ENCODE results near the gene PPP1R8. TPM values are rescaled to one million over a fixed set of nuclear protein-coding genes. Genes with fewer than 3 reads are reported as not detected.
"Not testable (repeated sequence)": the region's sequence is repeated elsewhere in the genome, so short reads cannot be mapped to it uniquely, and the experiment has no call there.

PPP1R8 gene
- polyA plus RNA-seq, 10 donors = 29.0 to 38.0 (median 32.0) TPM

DNA sequence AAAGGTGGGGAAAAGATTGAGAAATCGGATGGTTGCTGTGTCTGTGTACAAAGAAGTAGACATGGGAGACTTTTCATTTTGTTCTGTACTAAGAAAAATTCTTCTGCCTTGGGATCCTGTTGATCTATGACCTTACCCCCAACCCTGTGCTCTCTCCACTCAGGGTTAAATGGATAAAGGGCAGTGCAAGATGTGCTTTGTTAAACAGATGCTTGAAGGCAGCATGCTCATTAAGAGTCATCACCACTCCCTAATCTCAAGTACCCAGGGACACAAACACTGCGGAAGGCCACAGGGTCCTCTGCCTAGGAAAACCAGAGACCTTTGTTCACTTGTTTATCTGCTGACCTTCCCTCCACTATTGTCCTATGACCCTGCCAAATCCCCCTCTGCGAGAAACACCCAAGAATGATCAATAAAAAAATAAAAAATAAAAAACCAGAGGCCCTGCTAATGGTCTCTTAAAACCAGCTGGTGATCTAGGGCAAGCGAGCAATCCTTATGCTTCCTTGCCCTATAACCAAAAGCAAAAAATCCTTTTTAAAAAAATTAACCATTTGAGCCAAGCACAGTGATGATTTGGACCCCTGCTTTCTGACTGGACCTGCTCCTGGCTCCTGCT lies 1.1 kb upstream of the PPP1R8 start:
- not testable (repeated sequence) for DNase-seq

DNA sequence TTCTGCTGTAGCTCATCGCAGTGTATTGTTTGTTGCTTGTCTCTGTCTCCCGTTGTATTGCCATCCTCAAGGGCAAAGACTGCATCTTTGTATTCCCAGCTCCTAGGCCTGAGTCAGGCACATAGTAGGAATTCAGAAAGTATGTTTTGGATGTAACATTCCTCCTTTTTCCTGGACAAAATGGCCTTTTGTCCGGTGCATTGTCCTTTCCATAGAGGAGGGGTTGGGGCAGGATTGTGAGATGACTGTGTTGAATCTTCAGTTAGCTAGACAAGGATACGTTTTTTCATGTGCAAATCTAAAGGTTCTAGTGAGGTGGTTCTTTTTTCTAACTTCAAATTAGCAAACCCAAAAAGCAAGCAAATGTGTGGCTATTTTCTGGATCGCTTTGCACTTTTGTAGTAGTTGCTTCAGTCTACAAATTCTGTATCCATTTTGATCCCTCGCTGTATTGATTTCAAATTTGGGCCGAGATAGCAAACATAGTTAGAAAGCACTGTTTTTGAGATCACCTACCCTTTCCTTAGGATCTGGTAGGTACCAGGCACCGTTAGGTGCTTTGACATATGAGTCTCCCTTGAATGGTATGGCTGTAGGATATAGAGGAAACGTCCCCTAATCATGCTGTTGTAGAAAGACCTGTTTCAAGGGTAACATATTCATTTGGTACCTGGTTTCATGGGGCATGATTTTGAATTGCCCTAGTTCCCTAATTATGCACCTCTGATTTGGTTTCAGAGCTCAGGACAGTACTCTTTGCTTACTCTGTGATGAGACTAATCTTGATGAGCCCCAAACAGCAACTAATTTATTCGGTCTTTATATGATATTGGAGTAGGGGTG lies 1.2 kb downstream of the PPP1R8 start:
- DNase-seq = no peak

DNA sequence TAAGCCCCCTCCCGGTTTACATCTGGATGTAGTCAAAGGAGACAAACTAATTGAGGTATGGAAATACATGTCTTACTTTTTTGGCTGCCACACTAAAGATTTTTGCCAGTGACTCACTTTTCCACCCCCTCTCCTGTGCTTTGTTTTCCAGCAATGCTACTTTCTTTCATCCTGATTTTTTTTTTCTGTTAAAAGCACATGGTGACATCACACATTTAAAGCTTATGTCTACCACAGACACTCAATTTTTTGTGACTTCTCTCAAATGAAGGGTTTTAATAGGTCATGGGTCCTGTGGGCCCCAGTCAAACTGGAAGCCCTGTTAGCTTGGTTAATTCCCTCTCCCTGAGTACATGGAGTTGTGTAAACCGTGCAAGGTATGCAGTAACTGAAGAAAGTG lies 2.2 kb downstream of the PPP1R8 start:
- peak in 1 of 3 donors; percentile 17 for DNase-seq

DNA sequence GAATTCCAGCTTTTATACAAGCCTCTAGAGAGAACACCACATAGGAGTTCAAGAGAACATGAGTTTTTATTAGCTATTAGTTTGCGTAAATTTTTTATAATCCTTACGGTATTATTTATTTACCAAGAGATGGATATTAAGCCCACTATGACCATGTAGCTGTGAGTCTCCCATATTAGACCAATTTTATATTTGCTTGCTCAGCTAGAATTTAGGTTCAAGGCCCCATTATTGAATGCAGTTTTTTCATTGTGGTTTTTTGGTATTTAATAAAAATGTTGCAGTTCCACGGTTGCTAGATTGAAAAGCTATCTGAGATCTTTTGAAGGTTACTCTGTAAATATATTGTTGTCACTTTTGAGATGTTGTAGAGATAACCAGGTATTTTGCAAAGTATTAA lies 2.9 kb downstream of the PPP1R8 start:
- no peak for DNase-seq

DNA sequence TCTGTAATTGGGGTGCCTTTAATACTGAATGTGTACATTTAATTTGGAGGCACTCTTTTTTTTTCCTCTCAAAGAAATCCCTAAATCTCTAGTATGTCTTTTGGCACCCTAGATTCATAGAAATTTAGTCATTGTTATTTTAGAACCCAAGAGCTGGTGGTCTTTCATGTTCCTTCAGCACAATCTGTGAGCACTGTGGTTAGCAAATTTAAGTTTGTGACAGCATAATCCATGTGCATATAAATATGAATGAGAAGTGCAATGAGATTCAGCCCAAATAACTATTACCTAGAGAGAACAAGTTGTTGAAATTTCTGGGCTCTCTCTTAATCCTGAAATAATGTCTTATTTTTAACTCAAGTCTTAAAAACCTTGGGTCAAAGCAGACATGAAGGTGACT lies 4.5 kb downstream of the PPP1R8 start:
- DNase-seq = no peak

DNA sequence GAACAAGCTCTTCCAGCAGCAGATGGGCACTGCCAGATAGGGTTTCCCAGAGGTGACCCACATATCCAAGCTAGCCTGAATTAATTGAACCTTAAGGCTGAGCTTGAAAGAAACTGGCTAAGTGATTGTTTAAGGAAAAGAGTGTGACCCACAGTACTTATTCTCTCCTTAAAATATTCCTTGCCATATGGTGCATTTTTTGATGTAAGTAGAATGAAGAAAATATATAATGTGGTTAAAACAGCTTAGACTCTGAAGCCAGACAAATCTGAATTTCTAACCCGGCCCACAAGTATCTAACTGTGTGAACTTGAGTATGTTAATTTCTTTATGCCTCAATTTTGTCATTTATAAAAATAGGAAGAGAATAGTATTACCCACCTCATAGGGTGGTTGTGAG lies 4.9 kb downstream of the PPP1R8 start:
- DNase-seq = no peak

DNA sequence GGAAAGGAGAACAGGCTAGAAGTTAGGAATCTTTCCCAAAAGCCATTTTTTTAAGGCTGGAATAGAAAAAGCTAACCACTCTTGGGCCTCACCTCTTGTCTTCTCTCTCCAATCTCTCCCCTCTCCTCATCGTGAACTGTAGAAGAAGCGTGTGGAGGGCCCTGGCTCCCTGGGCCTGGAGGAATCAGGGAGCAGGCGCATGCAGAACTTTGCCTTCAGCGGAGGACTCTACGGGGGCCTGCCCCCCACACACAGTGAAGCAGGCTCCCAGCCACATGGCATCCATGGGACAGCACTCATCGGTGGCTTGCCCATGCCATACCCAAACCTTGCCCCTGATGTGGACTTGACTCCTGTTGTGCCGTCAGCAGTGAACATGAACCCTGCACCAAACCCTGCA lies 19.4 kb downstream of the PPP1R8 start:
- DNase-seq = no peak

DNA sequence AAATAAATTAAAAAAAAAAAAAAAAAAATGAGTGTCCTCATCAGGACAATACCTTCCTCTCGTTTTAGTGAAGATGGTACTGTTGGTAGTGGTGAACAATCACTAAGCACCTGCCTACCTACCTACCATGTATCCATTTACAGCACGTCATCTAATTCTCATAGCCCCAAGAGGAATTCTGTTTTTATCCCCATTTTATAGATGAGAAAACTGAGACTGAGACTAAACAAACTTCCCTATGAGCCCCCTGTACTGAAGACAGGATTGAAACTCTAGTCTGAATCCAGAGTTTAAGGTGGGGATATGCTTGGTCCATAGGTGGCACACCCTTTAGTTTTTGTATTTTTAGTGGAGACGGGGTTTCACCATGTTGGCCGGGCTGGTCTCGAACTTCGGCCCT lies 24.5 kb downstream of the PPP1R8 start:
- DNase-seq = no peak

DNA sequence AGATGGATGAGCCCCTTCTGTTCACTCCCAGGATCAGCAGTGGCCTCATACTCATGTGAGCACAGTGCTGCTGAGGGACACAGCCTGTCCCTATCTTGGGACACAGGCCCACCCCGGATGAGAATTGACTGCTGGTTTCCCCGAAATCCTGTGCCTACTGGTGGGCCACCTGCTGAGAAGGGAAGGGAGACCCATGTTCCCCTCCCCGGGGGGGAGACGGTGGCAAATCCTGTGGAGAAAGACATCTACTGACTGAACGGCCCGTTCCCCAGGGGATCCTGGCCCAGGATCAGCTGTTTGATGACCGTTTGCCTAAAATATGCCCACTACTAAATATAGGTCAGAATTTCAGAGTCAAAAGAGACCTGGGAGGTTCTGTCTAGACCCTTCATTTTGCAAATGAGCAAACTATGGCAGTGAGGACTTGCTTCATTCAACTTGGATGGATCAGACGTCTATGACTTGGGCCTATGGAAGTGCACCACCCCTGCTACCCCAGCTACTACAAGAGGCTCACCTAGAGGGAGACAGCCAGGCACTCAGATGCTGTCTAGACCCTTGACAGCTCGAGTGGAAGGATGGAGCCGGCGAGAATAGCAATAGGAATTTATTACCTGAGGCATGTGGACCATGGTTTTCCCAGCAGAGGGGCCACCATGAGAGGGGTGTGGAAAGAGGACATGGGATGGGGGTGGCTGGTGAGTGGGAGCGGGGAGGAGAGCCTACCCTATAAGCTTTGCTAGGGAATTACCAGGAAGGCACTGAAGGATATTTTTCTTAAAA lies 26.2 kb downstream of the PPP1R8 start:
- DNase-seq = no peak

DNA sequence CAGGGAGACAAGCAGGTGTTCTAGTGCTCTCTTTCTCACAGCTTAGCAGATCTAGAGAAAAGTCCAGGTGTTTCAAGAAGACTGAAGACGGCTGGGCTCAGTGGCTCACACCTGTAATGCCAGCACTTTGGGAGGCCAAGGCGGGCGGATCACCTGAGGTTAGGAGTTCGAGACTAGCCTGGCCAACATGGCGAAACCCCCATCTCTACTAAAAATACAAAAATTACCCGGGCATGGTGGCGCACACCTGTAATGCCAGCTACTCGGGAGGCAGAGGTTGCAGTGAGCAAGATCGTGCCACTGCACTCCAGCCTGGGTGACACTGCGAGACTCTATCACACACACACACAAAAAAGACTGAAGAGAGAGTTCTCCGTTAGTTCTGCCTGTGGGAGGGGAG lies 27.0 kb downstream of the PPP1R8 start:
- DNase-seq = not testable (repeated sequence)

DNA sequence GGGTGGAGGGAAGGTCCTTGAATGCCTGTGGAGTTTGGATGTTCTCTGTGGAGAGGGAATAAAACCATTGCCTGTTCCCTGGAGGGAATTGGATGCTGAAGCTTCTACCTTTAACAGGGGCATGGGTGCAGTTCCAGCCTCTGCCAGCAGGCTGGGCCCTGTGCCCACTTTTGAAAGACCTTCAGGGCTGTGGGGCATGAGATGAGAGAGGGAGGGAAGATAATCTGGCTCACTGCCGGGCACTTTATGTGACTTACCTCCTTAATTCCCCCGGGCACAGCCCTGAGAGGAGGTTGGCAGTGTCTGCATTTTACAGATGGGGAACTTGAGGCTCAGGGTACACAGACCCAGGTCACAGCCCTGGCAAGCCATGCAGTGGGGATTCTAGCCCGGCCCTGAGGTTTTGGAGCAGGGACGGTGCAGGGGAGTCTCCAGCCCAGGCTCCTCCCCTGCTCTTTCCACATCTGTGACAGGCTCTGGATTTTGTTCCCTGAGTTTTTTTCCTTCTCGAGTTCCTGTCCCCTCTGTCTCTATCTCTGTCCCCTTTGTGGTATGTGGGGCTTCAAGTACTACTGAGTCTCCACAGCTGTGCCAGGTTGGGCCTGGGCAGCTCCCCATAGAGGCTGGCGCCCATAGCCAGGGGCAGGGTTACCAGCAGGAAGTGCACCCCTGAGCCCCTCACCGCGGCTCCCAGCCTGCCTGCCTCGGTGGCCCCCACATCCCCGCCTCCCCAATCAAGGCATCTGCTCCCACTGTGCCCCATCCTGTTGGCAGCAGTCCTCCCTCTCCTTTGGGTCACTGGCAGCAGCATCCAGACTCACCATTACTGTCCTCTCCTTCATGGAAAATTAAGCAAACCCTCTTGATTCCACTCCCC lies 27.7 kb downstream of the PPP1R8 start:
- DNase-seq = peak; percentile 75 to 82 (median 76)

DNA sequence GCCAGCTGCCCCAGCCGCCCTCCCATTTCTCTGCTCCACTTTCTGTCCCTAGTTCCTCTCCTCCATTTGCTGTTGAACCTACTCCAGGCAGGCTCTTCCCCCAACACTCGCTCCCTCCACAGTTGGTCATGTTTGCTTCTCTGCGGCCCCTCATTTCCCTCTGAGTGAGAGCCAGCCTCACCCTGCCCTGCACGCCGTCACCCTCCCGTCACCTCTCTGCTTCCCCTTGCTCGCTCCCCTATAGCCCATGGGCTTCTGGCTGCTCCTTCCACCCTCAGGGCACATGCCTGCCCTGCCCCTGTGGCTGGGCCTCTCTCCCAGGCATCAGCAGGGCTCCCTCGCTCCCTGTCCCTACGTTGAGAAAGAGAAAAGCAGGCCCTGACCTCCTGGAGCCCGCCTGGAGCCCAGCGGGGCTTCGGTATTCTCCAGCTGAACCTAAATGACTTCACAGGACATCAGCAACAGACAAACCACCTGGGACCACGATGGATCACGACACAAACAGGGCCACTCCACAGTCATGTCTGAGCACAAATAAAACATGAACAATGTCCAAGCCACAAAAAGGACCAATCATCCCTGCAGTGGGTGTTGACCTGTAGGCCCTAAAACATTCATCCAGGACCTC lies 28.5 kb downstream of the PPP1R8 start:
- no peak for DNase-seq

DNA sequence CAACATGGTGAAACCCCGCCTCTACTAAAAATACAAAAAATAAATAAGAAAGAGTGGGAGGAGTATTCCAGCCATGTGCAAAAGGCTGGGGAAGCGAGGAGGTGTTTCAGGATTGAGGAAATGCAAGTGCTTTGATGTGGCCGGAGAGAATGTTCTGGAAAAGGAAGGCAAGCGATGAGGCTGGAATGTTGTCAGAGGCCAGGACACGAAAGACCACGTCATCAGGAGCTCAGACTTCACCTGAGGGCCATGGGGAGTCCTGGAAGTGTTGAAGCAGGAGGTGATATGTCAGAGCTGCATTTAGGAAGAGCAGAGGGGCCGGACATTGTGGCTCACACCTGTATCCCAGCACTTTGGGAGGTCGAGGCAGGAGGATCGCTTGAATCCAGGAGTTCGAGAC lies 30.9 kb downstream of the PPP1R8 start:
- DNase-seq = no peak

DNA sequence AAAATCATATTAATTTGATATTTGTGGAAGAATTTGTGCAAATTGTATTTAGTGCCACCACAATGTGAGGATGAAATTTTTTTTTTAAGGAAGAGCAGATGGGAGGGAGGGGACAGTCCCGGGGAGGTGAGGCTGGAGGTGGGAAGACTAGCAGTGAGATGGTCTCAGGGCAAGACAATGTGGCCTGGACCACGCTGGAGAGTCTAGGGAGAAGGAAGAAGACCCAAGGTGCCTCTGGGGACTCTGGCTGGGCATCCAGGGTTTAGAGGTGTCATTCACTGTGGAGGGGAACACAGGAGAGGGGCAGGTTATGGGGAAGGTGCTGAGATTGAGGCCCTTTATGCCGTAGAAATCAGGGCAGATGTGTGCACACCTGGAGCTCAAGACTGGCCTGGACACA lies 31.4 kb downstream of the PPP1R8 start:
- DNase-seq = no peak

DNA sequence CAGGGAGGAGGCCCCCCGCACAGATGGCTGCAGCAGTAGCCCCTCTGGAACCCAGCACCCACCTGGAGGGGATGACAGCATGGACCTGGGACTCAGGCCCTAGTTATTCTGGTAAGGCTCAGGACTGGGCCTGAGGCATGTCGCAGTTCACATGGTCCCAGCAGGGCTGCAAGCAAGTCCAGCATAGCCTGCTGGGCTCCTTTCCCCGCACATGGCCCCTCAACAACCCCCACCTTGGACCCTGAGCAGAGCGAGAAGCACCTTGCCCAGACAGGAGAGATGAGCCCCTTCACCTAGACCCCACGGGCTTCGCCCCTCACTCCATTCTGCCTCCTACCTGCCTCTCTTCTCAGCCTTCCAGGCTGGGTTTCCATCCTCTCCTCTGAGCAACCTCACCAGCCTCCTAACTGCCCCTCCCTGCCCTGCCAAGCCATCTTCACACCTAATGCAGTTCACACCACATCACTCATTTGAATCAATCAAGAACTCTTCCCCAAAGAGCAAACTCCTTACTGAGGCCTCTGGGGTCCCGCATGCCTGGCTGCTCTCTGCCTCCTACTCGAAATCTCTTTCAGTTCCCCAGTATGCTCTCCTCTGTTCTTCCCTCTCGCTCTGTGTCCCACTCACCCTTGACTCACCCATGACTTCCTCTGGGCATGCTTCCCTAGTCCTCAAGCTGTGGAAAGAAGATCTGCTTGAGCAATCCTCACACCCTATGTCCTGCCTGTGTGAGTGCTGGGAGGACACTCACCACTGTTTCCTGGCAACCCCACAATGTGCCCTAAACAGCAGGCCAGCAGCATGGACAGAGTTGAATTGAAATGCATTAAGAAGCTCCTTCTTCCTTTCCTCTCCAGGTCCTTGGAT lies 32.3 kb downstream of the PPP1R8 start:
- peak; percentile 56 to 86 (median 80) for DNase-seq

DNA sequence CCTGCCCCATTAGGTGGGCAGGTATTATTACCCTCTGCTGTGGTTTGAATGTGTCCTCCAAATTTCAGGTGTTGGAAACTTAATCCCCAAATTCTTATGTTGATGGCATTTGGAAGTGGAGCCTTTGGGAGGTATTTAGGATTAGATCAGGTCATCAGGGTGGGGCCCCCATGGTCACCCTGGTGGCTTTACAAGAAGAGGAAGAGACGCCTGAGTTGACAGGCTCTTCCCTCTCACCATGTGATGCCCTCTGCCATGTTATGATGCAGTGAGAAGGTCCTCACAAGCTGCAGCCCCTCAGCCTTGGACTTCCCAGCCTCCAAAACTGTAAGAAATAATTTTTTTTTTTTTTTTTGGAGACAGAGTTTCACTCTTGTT lies 32.9 kb downstream of the PPP1R8 start:
- no peak for DNase-seq

DNA sequence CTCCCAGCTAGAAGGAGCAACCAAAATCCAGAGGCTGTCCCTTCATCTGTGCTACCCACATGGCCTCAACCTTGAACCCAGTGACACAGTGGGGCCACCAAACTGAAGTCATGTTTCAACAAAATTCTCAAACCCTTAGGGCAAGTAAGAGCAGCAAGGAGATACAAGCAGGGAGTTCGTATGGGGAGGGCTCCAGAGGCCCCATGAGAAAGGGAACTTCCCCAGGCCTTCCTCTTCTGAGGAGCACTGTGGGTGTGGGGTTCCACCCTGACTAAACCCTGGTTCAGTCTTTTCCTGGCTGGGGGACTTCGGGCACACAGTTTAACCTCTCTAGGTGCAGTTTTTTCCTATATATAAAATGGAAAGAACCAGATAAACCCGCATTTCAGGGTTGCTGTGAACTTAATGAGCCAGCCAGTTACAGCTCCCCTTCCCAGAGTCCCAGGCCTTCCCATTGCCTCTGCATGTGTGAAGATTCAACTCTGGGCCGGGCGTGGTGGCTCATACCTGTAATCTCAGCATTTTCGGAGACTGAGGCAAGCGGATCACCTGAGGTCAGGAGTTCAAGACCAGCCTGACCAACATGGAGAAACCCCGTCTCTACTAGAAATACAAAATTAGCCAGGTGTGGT lies 33.8 kb downstream of the PPP1R8 start:
- peak in 1 of 3 donors; percentile 36 for DNase-seq

DNA sequence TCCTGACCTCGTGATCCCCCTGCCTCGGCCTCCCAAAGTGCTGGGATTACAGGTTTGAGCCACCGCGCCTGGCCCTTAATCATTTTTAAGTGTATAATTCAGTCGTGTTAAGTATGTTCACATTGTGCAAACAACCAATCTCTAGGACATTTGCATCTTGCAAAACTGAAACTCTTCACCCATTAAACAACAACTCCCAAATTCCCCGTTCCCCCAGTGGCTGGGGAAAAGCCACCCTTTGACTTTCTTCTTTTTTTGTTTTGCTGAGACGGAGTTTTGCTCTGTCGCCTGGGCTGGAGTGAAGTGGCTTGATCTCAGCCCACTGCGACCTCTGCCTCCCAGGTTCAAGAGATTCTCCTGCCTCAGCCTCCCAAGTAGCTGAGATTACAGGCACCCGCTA lies 35.2 kb downstream of the PPP1R8 start:
- DNase-seq = no peak

DNA sequence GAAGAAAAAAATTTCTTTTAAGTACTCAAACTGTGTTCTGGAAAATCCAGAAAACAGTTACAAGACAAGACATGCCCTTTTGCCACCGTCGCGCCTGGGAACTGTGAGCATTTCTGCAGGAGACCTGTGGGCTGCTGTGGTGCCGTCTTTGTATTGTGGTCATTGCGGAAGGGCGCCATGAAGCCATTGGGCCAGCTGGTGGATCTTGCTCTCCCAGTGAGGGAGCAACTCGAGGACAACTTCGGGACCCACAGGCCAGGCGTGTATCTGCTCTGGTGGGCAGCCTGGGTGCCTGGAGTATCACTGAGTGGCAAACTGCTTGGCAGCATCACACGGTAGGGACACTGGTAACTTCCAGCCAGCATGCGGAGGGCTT lies 38.0 kb downstream of the PPP1R8 start:
- no peak for DNase-seq
